PC-3 (cell line): ENCODE measurements around the gene POLR1A. TPM values are rescaled to one million over a fixed set of nuclear protein-coding genes. Genes with fewer than 3 reads are reported as not detected.

Experiments used
- ATAC-seq: fragments of 200-7000 bp; cut with Tn5 transposase; 2 replicates; pipeline ENCODE4 v1.9.1; 2020; ENCODE audit warnings: mild to moderate bottlenecking, moderate library complexity
- BruUV-seq: library from RNA; stranded (reverse); fragments of 400-500 nt; replicated peaks from 2 replicates; lab custom pipeline; 2021; lab: Mats Ljungman, UMichigan
- CTCF ChIA-PET: fragments of 300-600 bp; sonication (Branson Sonifier 250); formaldehyde crosslinking; loops from one replicate; lab custom pipeline; 2022; ENCODE audit warnings: antibody characterized with exemption; lab: Charles Lee
- POLR2A ChIA-PET: fragments of 300-600 bp; sonication (Branson Sonifier 250); formaldehyde crosslinking; loops from one replicate; lab custom pipeline; 2022; ENCODE audit warnings: antibody characterized with exemption; ENCODE audit not compliant: unreplicated experiment; lab: Charles Lee
- DNase-seq: peaks from one replicate; pipeline ENCODE4 v3.0.0-alpha.2; 2015
- H2AFZ ChIP-seq: fragments of 300-600 bp; sonication (generic); 2 replicates; pipeline ENCODE4 v1.6.0; 2016; ENCODE audit warnings: antibody characterized with exemption, low read length
- H3F3A ChIP-seq: fragments of 300-600 bp; sonication (generic); one replicate; pipeline ENCODE4 v1.6.0; 2017; ENCODE audit warnings: antibody characterized with exemption, low read length, control low read depth, mild to moderate bottlenecking; ENCODE audit not compliant: unreplicated experiment
- H3K27ac ChIP-seq: fragments of 300-600 bp; sonication (generic); 2 replicates; pipeline ENCODE4 v1.5.1; 2016; ENCODE audit warnings: mild to moderate bottlenecking, low read length
- H3K27me3 ChIP-seq: fragments of 300-600 bp; sonication (generic); 2 replicates; pipeline ENCODE4 v1.6.1; 2016; ENCODE audit warnings: low read length, mixed read lengths
- H3K36me3 ChIP-seq: fragments of 300-600 bp; sonication (generic); 2 replicates; pipeline ENCODE4 v1.6.1; 2016; ENCODE audit warnings: low read depth, mixed run types, low read length, mixed read lengths
- H3K4me1 ChIP-seq: fragments of 300-600 bp; sonication (generic); 2 replicates; pipeline ENCODE4 v1.5.1; 2016; ENCODE audit warnings: low read length; ENCODE audit not compliant: insufficient read depth
- H3K4me2 ChIP-seq: fragments of 300-600 bp; sonication (generic); 2 replicates; pipeline ENCODE4 v1.6.0; 2016; ENCODE audit warnings: low read length
- H3K4me3 ChIP-seq: fragments of 300-600 bp; sonication (generic); 2 replicates; pipeline ENCODE4 v1.5.1; 2016; ENCODE audit warnings: mild to moderate bottlenecking, low read length, mixed read lengths
- H3K79me2 ChIP-seq: fragments of 300-600 bp; sonication (generic); 2 replicates; pipeline ENCODE4 v1.6.1; 2017; ENCODE audit warnings: low read length, mixed read lengths
- H3K9ac ChIP-seq: fragments of 300-600 bp; sonication (generic); 2 replicates; pipeline ENCODE4 v1.6.0; 2016; ENCODE audit warnings: mild to moderate bottlenecking, low read length
- H3K9me2 ChIP-seq: fragments of 300-600 bp; sonication (generic); replicated peaks from 2 replicates; pipeline ENCODE4 v1.6.1; 2016; ENCODE audit warnings: mixed run types, low read length, mixed read lengths
- H3K9me3 ChIP-seq: fragments of 300-600 bp; sonication (generic); 2 replicates; pipeline ENCODE4 v1.6.1; 2016; ENCODE audit warnings: low read length, mixed read lengths
- H4K20me1 ChIP-seq: fragments of 300-600 bp; sonication (generic); 2 replicates; pipeline ENCODE4 v1.6.1; 2016; ENCODE audit warnings: low read length, mixed read lengths
- EZH2 ChIP-seq: fragments of 300-600 bp; sonication (generic); IDR thresholded peaks from one replicate; pipeline ENCODE4 v1.6.1; 2017; ENCODE audit warnings: antibody characterized with exemption, mild to moderate bottlenecking, low read length; ENCODE audit not compliant: unreplicated experiment
- EZH2phosphoT487 ChIP-seq: fragments of 300-600 bp; sonication (generic); IDR thresholded peaks from 2 replicates; pipeline ENCODE4 v1.6.1; 2018; ENCODE audit warnings: mild to moderate bottlenecking, antibody characterized with exemption, low read length, borderline replicate concordance
- intact Hi-C: fragments of 100-400 bp; cut with micrococcal nuclease; formaldehyde crosslinking; loops from 2 replicates; pipeline ENCODE4 v1.9.0; 2023
- total RNA-seq: library from RNA; depleted of rRNA; stranded (reverse); fragments of >200 nt; gene quantifications from 2 replicates; pipeline ENCODE4 v1.2.3, GENCODE V29; 2014
- TF ChIP-seq, protein P1 (sequence below): fragments of 300-600 bp; sonication (generic); conservative IDR thresholded peaks from 2 replicates; pipeline ENCODE4 v1.5.1; 2017; ENCODE audit warnings: antibody characterized with exemption, low read depth, mild to moderate bottlenecking, low read length

POLR1A gene
- total RNA-seq, 1 experiment from 2014 or later, result 25.1 TPM

DNA sequence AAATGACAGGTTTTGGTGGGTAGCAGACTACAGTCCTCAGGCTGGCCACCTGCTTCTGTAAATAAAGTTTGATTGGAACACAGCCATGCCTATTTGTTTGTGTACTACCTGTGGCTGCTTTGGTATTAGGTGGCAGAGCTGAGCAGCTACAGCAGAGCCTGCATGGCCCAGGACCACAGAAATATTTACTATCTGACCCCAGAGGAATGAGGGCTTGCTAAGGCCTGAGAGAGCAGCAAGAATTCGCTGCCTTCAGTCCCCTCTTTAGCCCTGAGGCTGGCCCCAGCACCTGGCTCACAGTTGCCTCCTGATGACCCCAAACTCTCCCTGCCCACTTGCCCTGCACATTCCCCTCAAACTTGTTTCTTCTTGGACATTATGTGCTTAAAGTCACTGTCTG, 32.5 kb downstream of the POLR1A start:
- H3K27ac ChIP-seq, result no peak overlapping the region
- no peaks in the 10 kb centered on the region for H3K9me2 ChIP-seq
- ATAC-seq (no peak), DNase-seq (no peak)
- no peaks in the 10 kb centered on the region for H4K20me1 ChIP-seq
- intact Hi-C loops, result no loop called here
- H2AFZ ChIP-seq, result no peak overlapping the region
- no peaks in the 10 kb centered on the region for H3F3A ChIP-seq
- peaks cover 87% of the 10 kb centered on the region for H3K36me3 ChIP-seq
- H3K4me2 ChIP-seq, result no peak overlapping the region
- H3K9ac ChIP-seq, result no peak overlapping the region
- TF ChIP-seq EZH2 (no peak), EZH2phosphoT487 (no peak)
- TF ChIP-seq, protein P1, sequence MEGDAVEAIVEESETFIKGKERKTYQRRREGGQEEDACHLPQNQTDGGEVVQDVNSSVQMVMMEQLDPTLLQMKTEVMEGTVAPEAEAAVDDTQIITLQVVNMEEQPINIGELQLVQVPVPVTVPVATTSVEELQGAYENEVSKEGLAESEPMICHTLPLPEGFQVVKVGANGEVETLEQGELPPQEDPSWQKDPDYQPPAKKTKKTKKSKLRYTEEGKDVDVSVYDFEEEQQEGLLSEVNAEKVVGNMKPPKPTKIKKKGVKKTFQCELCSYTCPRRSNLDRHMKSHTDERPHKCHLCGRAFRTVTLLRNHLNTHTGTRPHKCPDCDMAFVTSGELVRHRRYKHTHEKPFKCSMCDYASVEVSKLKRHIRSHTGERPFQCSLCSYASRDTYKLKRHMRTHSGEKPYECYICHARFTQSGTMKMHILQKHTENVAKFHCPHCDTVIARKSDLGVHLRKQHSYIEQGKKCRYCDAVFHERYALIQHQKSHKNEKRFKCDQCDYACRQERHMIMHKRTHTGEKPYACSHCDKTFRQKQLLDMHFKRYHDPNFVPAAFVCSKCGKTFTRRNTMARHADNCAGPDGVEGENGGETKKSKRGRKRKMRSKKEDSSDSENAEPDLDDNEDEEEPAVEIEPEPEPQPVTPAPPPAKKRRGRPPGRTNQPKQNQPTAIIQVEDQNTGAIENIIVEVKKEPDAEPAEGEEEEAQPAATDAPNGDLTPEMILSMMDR, result no peak
- no TSS peak for BruUV-seq
- H3K79me2 ChIP-seq, result no peaks in the 10 kb centered on the region
- ChIA-PET POLR2A (no interaction called here), CTCF (no interaction called here)
- H3K9me3 ChIP-seq, result no peaks in the 10 kb centered on the region
- H3K4me3 ChIP-seq, result no peak overlapping the region
- no peaks in the 10 kb centered on the region for H3K27me3 ChIP-seq
- H3K4me1 ChIP-seq, result no peaks in the 10 kb centered on the region

DNA sequence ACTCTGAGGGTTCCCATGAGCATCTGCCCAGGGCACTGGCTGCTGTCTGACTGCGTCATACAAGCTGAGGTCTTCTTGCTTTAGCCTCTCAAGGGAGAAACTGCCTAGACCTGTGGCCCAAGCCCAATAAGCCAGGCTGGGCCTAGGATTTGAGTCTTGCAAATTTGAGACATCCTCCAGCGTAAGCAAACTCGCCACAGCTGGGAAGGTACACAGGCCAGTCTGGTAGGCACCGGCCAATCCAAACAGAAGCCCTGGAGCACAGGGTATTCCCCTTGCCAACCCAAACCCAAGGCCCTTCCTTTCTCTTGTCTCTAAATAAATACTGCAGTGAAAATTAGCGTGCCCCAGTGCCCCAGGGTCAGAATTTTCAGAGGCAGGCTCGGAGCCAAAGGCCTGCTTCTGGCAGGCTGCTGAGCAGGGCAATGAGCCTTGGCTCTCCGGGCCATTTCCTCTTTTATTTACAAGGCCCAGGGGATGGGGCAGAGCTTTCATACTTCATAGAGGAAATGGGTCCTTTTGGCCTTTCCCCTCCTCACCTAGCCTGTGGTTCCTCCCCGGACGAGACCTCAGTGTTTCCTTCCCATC, 33.3 kb downstream of the POLR1A start:
- H3K9ac ChIP-seq, result no peak overlapping the region
- no peaks in the 10 kb centered on the region for H4K20me1 ChIP-seq
- DNase-seq (no peak), ATAC-seq (peak; percentile 84)
- H3K9me2 ChIP-seq, result no peaks in the 10 kb centered on the region
- no peaks in the 10 kb centered on the region for H3K79me2 ChIP-seq
- intact Hi-C loops, result no loop called here
- TF ChIP-seq, protein P1, result no peak
- TF ChIP-seq EZH2phosphoT487 (no peak), EZH2 (no peak)
- H3K4me2 ChIP-seq, result no peak overlapping the region
- no peak overlapping the region for H2AFZ ChIP-seq
- peaks cover 83% of the 10 kb centered on the region for H3K36me3 ChIP-seq
- no peaks in the 10 kb centered on the region for H3K27me3 ChIP-seq
- BruUV-seq, result no TSS peak
- H3K4me3 ChIP-seq, result no peak overlapping the region
- H3K27ac ChIP-seq, result no peak overlapping the region
- POLR2A ChIA-PET, result no interaction called here
- CTCF ChIA-PET, result no interaction called here
- H3K4me1 ChIP-seq, result no peaks in the 10 kb centered on the region
- no peaks in the 10 kb centered on the region for H3K9me3 ChIP-seq
- H3F3A ChIP-seq, result no peaks in the 10 kb centered on the region

DNA sequence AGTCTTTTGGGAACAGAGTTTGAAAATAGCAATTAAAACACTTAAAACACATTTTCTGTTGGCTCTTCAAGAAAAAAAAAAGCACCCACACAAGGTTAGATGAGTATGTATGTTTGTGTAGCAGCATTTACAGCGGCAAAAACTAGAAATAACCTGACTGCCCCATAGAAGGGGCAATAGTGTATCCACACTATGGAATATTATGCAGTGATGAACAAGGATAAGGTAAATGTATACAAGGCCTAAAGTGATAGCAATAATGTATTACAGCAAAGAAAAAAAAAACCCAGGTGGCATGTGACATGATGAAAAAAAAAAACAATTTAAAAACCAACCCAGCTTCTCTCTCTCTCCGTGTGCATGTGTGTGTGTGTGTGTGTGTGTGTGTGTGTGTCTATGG, 34.8 kb downstream of the POLR1A start:
- TF ChIP-seq EZH2phosphoT487 (no peak), EZH2 (no peak)
- TF ChIP-seq, protein P1, result no peak
- H3F3A ChIP-seq, result no peaks in the 10 kb centered on the region
- no TSS peak for BruUV-seq
- no peaks in the 10 kb centered on the region for H3K9me3 ChIP-seq
- no peak overlapping the region for H3K9ac ChIP-seq
- no peak overlapping the region for H2AFZ ChIP-seq
- DNase-seq, result no peak
- no peaks in the 10 kb centered on the region for H3K4me1 ChIP-seq
- no peak overlapping the region for H3K27ac ChIP-seq
- intact Hi-C loops, result no loop called here
- no peaks in the 10 kb centered on the region for H3K79me2 ChIP-seq
- no peaks in the 10 kb centered on the region for H3K27me3 ChIP-seq
- H3K36me3 ChIP-seq, result peaks cover 77% of the 10 kb centered on the region
- no peak overlapping the region for H3K4me3 ChIP-seq
- H3K9me2 ChIP-seq, result no peaks in the 10 kb centered on the region
- POLR2A ChIA-PET, result no interaction called here
- H4K20me1 ChIP-seq, result no peaks in the 10 kb centered on the region
- CTCF ChIA-PET, result no interaction called here
- no peak overlapping the region for H3K4me2 ChIP-seq
- ATAC-seq, result no peak
